IPS-NIHi7 (cell line): Measurements from ENCODE around the gene BCL2.

ENCODE experiments used
- DNase-seq: peaks from one replicate; pipeline ENCODE4 v3.0.0; 2012; ENCODE audit warnings: mixed read lengths; ENCODE audit errors: extremely low spot score

Gene BCL2

GRCh38 chr18:63085611-63086010 lies 234.0 kb downstream of the BCL2 start:
- DNase-seq, result no peak

DNA sequence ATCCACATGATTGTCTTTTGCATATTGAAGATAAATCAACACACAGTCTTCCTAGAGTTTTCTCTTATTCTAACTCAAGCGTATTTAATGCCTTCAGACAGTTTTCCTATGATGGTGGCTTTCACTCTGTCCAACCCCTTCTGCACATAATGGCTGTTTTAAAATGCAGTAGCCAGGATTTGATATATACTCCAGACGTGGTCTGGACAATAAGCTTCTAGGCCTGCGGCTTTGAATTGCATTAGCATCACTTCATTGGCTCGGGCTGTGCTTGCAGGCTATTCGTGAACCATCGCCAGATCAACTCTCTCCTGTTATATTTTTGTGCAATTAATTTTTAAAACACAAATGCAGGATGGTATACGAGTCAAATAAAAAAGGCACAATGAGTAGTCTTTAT lies 235.3 kb downstream of the BCL2 start:
- DNase-seq, result no peak

GRCh38 chr18:63083555-63083954 lies 236.0 kb downstream of the BCL2 start:
- DNase-seq, result no peak

GRCh38 chr18:63083020-63083531 lies 236.5 kb downstream of the BCL2 start:
- no peak for DNase-seq

DNA sequence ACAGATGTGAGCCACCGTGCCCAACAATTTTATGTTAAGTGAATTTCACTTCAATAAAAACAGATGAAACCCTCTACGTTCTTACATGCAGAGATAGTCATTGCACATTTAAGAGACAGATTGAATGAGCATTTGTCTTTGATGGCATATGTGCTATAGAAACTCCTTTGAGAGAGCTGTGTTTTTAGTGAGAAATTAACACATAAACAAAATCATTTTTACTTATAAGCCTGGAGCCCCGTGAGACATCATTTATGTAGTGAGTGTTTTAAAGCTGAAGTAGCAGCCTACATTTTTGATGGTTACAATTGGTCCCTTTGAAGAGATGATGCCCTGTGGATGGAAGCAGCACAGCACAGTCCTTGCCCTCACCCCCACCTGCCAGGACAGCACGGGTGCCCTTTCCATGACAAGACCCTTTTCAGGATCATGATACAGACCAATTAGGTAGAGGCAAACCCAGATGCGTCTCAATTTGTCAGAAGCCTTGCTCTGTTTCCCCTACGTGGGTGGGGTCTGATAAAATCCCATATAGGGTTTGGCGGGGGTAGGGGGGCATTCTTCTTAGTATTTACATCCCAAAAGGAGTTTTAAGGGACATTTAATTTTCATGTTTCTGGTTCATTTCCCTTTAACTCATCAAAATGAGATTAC lies 237.1 kb downstream of the BCL2 start:
- DNase-seq, result no peak

DNA sequence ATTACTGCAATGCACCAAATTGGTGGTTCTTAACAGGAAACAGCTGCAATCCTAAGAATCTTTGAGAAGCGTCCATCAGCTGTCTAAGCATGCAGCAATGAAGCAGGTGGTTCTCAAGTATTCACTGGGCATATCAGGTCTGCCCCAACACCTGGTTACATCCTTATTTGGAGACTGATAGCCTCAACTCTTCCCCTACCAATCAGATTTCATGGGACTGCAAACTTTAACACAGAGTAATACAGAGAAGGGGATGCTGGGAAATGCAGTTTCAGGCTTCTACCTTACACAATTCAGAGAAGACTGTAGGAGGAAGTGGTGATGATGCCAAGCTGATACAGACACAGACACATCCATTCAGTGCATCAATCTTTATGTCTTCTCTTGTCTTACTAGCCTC lies 240.5 kb downstream of the BCL2 start:
- DNase-seq, result no peak

- DNase-seq, result no peak
These were observed 241.1 kb downstream of the BCL2 start for GRCh38 chr18:63078471-63078870.

GRCh38 chr18:63074981-63075404 lies 244.6 kb downstream of the BCL2 start:
- DNase-seq, result peak; percentile 91

DNA sequence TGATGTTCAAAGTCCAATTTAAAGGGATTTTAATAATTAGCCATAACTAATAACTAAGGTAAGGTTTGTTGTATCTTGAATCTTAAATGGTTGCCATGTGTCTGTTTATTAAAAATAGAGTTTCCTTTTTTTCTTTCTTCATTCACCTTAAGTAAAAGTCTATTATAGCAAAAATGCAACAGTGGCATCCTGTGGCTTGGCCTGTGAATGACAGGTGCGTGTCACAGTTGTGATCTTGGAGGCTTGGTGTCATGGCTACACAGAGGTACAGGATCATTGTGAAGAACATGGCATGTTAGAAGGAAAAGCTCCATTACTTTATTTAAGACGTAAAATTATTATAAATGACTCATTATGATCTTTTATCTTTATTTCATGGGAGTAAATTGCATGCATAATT lies 246.1 kb downstream of the BCL2 start:
- DNase-seq, result no peak
